Osteoblast (primary cell): ENCODE data around the gene OR14K1. TPM values are rescaled to one million over a fixed set of nuclear protein-coding genes. Genes with fewer than 3 reads are reported as not detected.
"Not testable (repeated sequence)": the region's sequence is repeated elsewhere in the genome, so short reads cannot be mapped to it uniquely, and the experiment has no call there.

Source experiments
- DNase-seq: peaks from one replicate; pipeline ENCODE4 v3.0.0; 2011; ENCODE audit warnings: low spot score, mixed read lengths; ENCODE audit not compliant: insufficient read length; ENCODE audit errors: missing footprints
- H2AFZ ChIP-seq: 2 replicates; pipeline ENCODE4 v1.6.0; 2011; ENCODE audit warnings: mild to moderate bottlenecking, low read length
- H3K27ac ChIP-seq: 2 replicates; pipeline ENCODE4 v1.5.1; 2011; ENCODE audit warnings: mild to moderate bottlenecking, low read depth, low read length, moderate library complexity
- H3K27me3 ChIP-seq: 2 replicates; pipeline ENCODE4 v1.6.0; 2012; ENCODE audit warnings: mild to moderate bottlenecking, control low read depth, inconsistent platforms, low read length, moderate library complexity; ENCODE audit not compliant: insufficient read depth
- H3K36me3 ChIP-seq: 2 replicates; pipeline ENCODE4 v1.5.1; 2011; ENCODE audit warnings: mild to moderate bottlenecking, low read length, control low read depth, moderate library complexity; ENCODE audit not compliant: insufficient read depth
- H3K4me1 ChIP-seq: 2 replicates; pipeline ENCODE4 v1.5.1; 2011; ENCODE audit warnings: mild to moderate bottlenecking, low read length, control low read depth, moderate library complexity; ENCODE audit not compliant: insufficient read depth
- H3K4me2 ChIP-seq: 2 replicates; pipeline ENCODE4 v1.6.0; 2011; ENCODE audit warnings: mild to moderate bottlenecking, low read length; ENCODE audit not compliant: insufficient read depth
- H3K4me3 ChIP-seq: fragments of 200-600 bp; sonication (generic); 3 replicates; pipeline ENCODE4 v1.5.1; 2012; ENCODE audit warnings: mild to moderate bottlenecking, low read length, inconsistent platforms; ENCODE audit not compliant: insufficient read depth
- H3K79me2 ChIP-seq: 2 replicates; pipeline ENCODE4 v1.6.0; 2012; ENCODE audit warnings: mild to moderate bottlenecking, low read length, control low read depth, inconsistent platforms; ENCODE audit not compliant: insufficient read depth
- H3K9me3 ChIP-seq: 2 replicates; pipeline ENCODE4 v1.5.1; 2011; ENCODE audit warnings: low read depth, low read length, control low read depth
- H4K20me1 ChIP-seq: 2 replicates; pipeline ENCODE4 v1.6.0; 2012; ENCODE audit warnings: mild to moderate bottlenecking, low read length, control low read depth; ENCODE audit not compliant: insufficient read depth
- total RNA-seq: library from RNA; depleted of rRNA; stranded (reverse); fragments of >200 nt; gene quantifications from 2 replicates; pipeline ENCODE4 v1.2.3, GENCODE V29; 2012
- TF ChIP-seq, protein P1 (sequence below): IDR thresholded peaks from 2 replicates; pipeline ENCODE4 v1.5.1; 2011; ENCODE audit warnings: mild to moderate bottlenecking, low read depth, low read length, moderate library complexity; ENCODE audit errors: extremely low read depth

The OR14K1 gene
- total RNA-seq, 1 donor: 0.36 TPM

DNA sequence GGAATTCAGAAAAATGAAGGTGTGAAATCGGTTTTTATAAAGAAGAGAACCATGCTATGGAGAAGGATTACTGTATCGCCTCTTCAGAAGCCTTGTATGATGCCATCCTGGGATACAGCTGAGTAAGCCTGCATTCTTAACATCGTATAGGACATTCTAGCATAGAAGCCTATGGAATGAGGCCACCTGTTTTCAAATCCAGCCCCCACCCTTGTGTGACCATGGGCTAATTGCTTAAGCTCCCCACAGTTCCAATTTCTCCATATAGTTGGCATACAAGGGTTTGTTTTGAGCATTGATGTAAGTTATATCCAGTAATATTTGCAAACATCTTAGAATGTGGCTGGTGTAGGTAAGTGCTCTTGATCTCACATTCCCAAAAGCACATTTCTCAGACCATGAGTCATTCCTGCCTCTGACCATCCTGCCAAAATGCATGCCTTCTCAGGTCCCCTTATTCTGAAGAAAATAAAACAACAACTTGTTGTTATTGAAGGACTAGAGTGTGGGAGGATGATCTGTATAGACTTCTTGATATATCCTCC is 8.0 kb downstream of the OR14K1 start:
- Histone ChIP-seq H3K27ac (no peak overlapping the region), H4K20me1 (no peaks in the 10 kb centered on the region), H3K4me2 (no peak overlapping the region), H3K4me3 (no peak overlapping the region), H3K36me3 (no peaks in the 10 kb centered on the region), H3K4me1 (no peaks in the 10 kb centered on the region), H2AFZ (no peak overlapping the region), H3K9me3 (peaks cover 13% of the 10 kb centered on the region), H3K27me3 (no peaks in the 10 kb centered on the region), H3K79me2 (no peaks in the 10 kb centered on the region)
- TF ChIP-seq, protein P1, sequence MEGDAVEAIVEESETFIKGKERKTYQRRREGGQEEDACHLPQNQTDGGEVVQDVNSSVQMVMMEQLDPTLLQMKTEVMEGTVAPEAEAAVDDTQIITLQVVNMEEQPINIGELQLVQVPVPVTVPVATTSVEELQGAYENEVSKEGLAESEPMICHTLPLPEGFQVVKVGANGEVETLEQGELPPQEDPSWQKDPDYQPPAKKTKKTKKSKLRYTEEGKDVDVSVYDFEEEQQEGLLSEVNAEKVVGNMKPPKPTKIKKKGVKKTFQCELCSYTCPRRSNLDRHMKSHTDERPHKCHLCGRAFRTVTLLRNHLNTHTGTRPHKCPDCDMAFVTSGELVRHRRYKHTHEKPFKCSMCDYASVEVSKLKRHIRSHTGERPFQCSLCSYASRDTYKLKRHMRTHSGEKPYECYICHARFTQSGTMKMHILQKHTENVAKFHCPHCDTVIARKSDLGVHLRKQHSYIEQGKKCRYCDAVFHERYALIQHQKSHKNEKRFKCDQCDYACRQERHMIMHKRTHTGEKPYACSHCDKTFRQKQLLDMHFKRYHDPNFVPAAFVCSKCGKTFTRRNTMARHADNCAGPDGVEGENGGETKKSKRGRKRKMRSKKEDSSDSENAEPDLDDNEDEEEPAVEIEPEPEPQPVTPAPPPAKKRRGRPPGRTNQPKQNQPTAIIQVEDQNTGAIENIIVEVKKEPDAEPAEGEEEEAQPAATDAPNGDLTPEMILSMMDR: no peak
- DNase-seq: no peak

DNA sequence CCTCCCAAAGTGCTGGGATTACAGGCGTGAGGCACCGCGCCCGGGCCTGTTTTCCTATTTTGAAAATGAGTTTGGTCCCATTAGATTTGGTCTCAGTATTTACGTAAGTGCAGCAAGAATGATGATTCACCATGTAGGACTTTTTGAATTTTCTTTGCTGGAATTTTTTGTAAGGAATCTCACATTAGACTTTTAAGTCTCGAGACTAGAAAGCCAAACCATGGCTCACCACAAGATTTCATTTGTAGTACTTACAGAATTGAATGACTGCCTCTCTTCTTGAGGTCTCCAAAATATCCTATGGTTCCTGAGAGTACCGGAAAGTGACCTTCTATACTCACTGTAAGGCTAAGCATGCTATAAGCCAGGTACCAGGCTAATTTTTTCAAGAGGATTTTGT is 9.2 kb downstream of the OR14K1 start:
- Histone ChIP-seq H3K79me2 (no peaks in the 10 kb centered on the region), H3K4me3 (no peak overlapping the region), H3K27ac (no peak overlapping the region), H3K4me1 (no peaks in the 10 kb centered on the region), H2AFZ (no peak overlapping the region), H3K27me3 (no peaks in the 10 kb centered on the region), H3K36me3 (no peaks in the 10 kb centered on the region), H3K4me2 (no peak overlapping the region), H3K9me3 (peaks cover 11% of the 10 kb centered on the region), H4K20me1 (no peaks in the 10 kb centered on the region)
- TF ChIP-seq, protein P1: no peak
- DNase-seq: no peak

DNA sequence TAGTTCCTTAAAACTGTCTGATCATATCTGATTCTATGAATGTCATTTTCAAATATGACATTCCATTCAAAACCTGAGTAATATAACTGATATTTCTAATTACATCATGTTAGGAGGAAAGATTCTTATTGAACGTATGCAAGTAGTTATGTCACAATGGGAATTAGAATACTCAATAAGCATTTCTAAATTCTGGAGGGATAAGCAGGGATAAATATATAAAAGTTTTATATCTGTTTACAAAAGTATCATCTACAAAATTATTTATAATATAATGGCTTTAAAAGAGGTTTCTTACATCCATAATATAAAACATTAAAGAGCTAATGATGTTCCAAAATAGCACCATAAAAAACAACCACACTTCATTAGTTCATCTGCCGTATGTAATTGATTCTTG is 9.6 kb downstream of the OR14K1 start, which contains the start of gene OR14A2:
OR14A2 (minus strand) TSS at position 101 of the 400 bp plus-strand sequence.
- H4K20me1 ChIP-seq: no peaks in the 10 kb centered on the region
- TF ChIP-seq, protein P1: no peak
- H2AFZ ChIP-seq: no peak within 1 kb of the TSS
- H3K9me3 ChIP-seq: peaks cover 11% of the 10 kb centered on the region
- H3K27me3 ChIP-seq: no peaks in the 10 kb centered on the region
- no peak within 1 kb of the TSS for H3K4me3 ChIP-seq
- DNase-seq: no peak
- no peak within 1 kb of the TSS for H3K27ac ChIP-seq
- H3K79me2 ChIP-seq: no peaks in the 10 kb centered on the region
- H3K4me2 ChIP-seq: no peak within 1 kb of the TSS
- no peaks in the 10 kb centered on the region for H3K4me1 ChIP-seq
- H3K36me3 ChIP-seq: no peaks in the 10 kb centered on the region

DNA sequence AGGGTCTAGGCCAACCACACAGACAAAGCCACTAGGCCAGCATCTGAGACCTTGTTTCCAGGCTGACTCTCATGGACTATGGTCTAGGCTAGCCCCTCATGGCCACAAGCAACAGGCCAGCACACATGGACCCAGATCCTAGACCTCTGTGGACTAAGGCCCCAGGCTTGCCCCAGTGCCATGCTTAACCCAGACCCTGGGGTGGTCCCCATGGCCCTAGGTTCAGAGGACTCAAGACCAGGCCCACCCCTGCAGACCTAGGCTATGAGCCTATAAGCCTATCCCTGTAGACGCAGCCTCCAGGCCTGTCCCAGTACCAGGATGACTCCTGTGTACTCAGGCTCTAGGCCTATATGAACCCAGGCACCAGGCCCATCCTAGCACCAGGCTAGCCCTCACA is 11.5 kb downstream of the OR14K1 start:
- Histone ChIP-seq H2AFZ (no peak overlapping the region), H3K36me3 (no peaks in the 10 kb centered on the region), H3K9me3 (peaks cover 11% of the 10 kb centered on the region), H3K4me1 (no peaks in the 10 kb centered on the region), H4K20me1 (no peaks in the 10 kb centered on the region), H3K4me3 (no peak overlapping the region), H3K27ac (no peak overlapping the region), H3K79me2 (no peaks in the 10 kb centered on the region), H3K4me2 (no peak overlapping the region), H3K27me3 (no peaks in the 10 kb centered on the region)
- TF ChIP-seq, protein P1: no peak
- no peak for DNase-seq

DNA sequence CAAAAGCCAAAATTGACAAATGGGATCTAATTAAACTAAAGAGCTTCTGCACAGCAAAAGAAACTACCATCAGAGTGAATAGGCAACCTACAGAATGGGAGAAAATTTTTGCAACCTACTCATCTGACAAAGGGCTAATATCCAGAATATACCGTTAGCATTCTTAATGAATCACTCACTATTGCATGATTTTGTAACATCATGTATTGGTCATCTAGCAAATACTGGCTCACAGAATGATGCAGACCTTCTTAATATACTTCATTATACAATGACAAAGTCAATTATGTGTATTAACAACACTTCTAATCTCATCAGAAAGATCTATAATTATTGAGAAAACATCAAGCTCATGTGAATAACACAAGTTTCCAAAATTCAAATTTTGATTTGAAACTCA is 15.9 kb downstream of the OR14K1 start:
- not testable (repeated sequence) for DNase-seq, H3K27ac ChIP-seq, H3K27me3 ChIP-seq, H3K4me3 ChIP-seq, H3K9me3 ChIP-seq, H3K36me3 ChIP-seq, H3K4me1 ChIP-seq, H3K79me2 ChIP-seq, H2AFZ ChIP-seq, H3K4me2 ChIP-seq, H4K20me1 ChIP-seq
